A673 (cell line): Measurements from ENCODE around the gene TJAP1. TPM values are rescaled to one million over a fixed set of nuclear protein-coding genes. Genes with fewer than 3 reads are reported as not detected.
"Not testable (repeated sequence)": the region's sequence is repeated elsewhere in the genome, so short reads cannot be mapped to it uniquely, and the experiment has no call there.

ENCODE experiments used
- BruUV-seq: library from RNA; stranded (reverse); fragments of 400-500 nt; replicated peaks from 2 replicates; lab custom pipeline; 2021; lab: Mats Ljungman, UMichigan
- CTCF ChIA-PET: fragments of 300-600 bp; sonication (Branson Sonifier 250); formaldehyde crosslinking; loops from one replicate; lab custom pipeline; 2022; ENCODE audit warnings: antibody characterized with exemption; lab: Charles Lee
- POLR2A ChIA-PET: fragments of 300-600 bp; sonication (Branson Sonifier 250); formaldehyde crosslinking; loops from one replicate; lab custom pipeline; 2022; ENCODE audit warnings: antibody characterized with exemption; ENCODE audit not compliant: low non-redundant PET; lab: Charles Lee
- DNase-seq: peaks from one replicate; pipeline ENCODE4 v3.0.0-alpha.2; 2015; ENCODE audit warnings: low spot score
- H3K27ac ChIP-seq: fragments of 200-600 bp; sonication (generic); 2 replicates; pipeline ENCODE4 v1.5.1; 2016; ENCODE audit warnings: mixed run types, low read depth, mild to moderate bottlenecking, mixed read lengths, antibody characterized with exemption, low read length; ENCODE audit not compliant: poor library complexity, severe bottlenecking
- H3K27me3 ChIP-seq: fragments of 200-600 bp; sonication (generic); replicated peaks from 2 replicates; pipeline ENCODE4 v1.6.1; 2017; ENCODE audit warnings: mixed run types, low read depth, mild to moderate bottlenecking, mixed read lengths, antibody characterized with exemption, low read length; ENCODE audit not compliant: insufficient read depth, poor library complexity
- H3K36me3 ChIP-seq: fragments of 200-600 bp; sonication (generic); 2 replicates; pipeline ENCODE4 v1.6.1; 2016; ENCODE audit warnings: mixed run types, mild to moderate bottlenecking, mixed read lengths, antibody characterized with exemption, low read length; ENCODE audit not compliant: insufficient read depth, poor library complexity, severe bottlenecking
- H3K4me1 ChIP-seq: fragments of 200-600 bp; sonication (generic); 2 replicates; pipeline ENCODE4 v1.6.1; 2017; ENCODE audit warnings: mixed run types, mild to moderate bottlenecking, mixed read lengths, antibody characterized with exemption, low read length; ENCODE audit not compliant: insufficient read depth, poor library complexity, severe bottlenecking
- H3K4me3 ChIP-seq: fragments of 200-600 bp; sonication (generic); 2 replicates; pipeline ENCODE4 v1.5.1; 2016; ENCODE audit warnings: low read depth, mixed run types, mild to moderate bottlenecking, mixed read lengths, low read length; ENCODE audit not compliant: poor library complexity, severe bottlenecking
- H3K9me3 ChIP-seq: fragments of 200-600 bp; sonication (generic); 2 replicates; pipeline ENCODE4 v1.6.1; 2016; ENCODE audit warnings: mixed run types, low read depth, mild to moderate bottlenecking, mixed read lengths, antibody characterized with exemption, low read length; ENCODE audit not compliant: poor library complexity, severe bottlenecking
- CTCF ChIP-seq: fragments of 300-800, 200-600 bp; sonication (generic); conservative IDR thresholded peaks from 2 replicates; pipeline ENCODE4 v1.5.1; 2017; ENCODE audit warnings: low read depth, mild to moderate bottlenecking, antibody characterized with exemption, low read length, moderate library complexity, mixed read lengths
- EZH2 ChIP-seq: fragments of 200-600 bp; sonication (generic); IDR thresholded peaks from 2 replicates; pipeline ENCODE4 v1.6.1; 2017; ENCODE audit warnings: borderline replicate concordance, low read depth, mild to moderate bottlenecking, mixed read lengths, antibody characterized with exemption, low read length; ENCODE audit not compliant: poor library complexity, severe bottlenecking
- intact Hi-C: fragments of 100-400 bp; cut with micrococcal nuclease; formaldehyde crosslinking; loops from one replicate; pipeline ENCODE4 v1.10.0; 2022; ENCODE audit not compliant: unreplicated experiment
- total RNA-seq: library from RNA; stranded (reverse); gene quantifications from 2 replicates; pipeline ENCODE4 v1.2.3, GENCODE V29; 2021

Gene TJAP1
- total RNA-seq, 1 experiment from 2014 or later, result 46.0 TPM

- BruUV-seq, result no TSS peak
- CTCF ChIA-PET, result no interaction called here
- Histone ChIP-seq H3K27me3 (no peaks in the 10 kb centered on the region), H3K9me3 (no peaks in the 10 kb centered on the region), H3K4me3 (no peak overlapping the region), H3K4me1 (no peaks in the 10 kb centered on the region), H3K36me3 (peaks cover 64% of the 10 kb centered on the region), H3K27ac (no peak overlapping the region)
- intact Hi-C loops, result loop anchor here (5.0 kb wide), 1 partner anchor 40 kb away; no protein-coding TSS in a partner anchor
- DNase-seq, result no peak
- POLR2A ChIA-PET, result no interaction called here
- TF ChIP-seq EZH2 (no peak), CTCF (no peak)
Measured at GRCh38 chr6:43532201-43532600, 54.8 kb downstream of the TJAP1 start.

- H3K36me3 ChIP-seq, result peaks cover 46% of the 10 kb centered on the region
- intact Hi-C loops, H3K4me3 ChIP-seq, DNase-seq, POLR2A ChIA-PET, BruUV-seq, H3K9me3 ChIP-seq, H3K27ac ChIP-seq, CTCF ChIA-PET, H3K4me1 ChIP-seq, H3K27me3 ChIP-seq: not testable (repeated sequence)
Measured at GRCh38 chr6:43538986-43539385, 61.6 kb downstream of the TJAP1 start.

GRCh38 chr6:43539409-43539808, 62.0 kb downstream of the TJAP1 start:
- H3K27ac ChIP-seq, H3K9me3 ChIP-seq, CTCF ChIA-PET, BruUV-seq, DNase-seq, H3K4me1 ChIP-seq, H3K4me3 ChIP-seq, H3K27me3 ChIP-seq, POLR2A ChIA-PET, intact Hi-C loops: not testable (repeated sequence)
- H3K36me3 ChIP-seq, result peaks cover 49% of the 10 kb centered on the region

GRCh38 chr6:43540507-43540906, 63.1 kb downstream of the TJAP1 start:
- H3K36me3 ChIP-seq, result peaks cover 56% of the 10 kb centered on the region
- CTCF ChIA-PET, result no interaction called here
- TF ChIP-seq EZH2 (no peak), CTCF (no peak)
- intact Hi-C loops, result no loop called here
- H3K27ac ChIP-seq, result no peak overlapping the region
- no peaks in the 10 kb centered on the region for H3K9me3 ChIP-seq
- POLR2A ChIA-PET, result no interaction called here
- no peaks in the 10 kb centered on the region for H3K27me3 ChIP-seq
- no peak for DNase-seq
- H3K4me1 ChIP-seq, result no peaks in the 10 kb centered on the region
- H3K4me3 ChIP-seq, result no peak overlapping the region
- BruUV-seq, result no TSS peak
